ENCODE measurements around the gene COQ8B. TPM values are rescaled to one million over a fixed set of nuclear protein-coding genes. Genes with fewer than 3 reads are reported as not detected.
A peak's percentile ranks its signal among the peaks of the same experiment; 100 is the strongest.

COQ8B gene
- total RNA-seq, 1 donor from 2014 or later, result 51.1 TPM

DNA sequence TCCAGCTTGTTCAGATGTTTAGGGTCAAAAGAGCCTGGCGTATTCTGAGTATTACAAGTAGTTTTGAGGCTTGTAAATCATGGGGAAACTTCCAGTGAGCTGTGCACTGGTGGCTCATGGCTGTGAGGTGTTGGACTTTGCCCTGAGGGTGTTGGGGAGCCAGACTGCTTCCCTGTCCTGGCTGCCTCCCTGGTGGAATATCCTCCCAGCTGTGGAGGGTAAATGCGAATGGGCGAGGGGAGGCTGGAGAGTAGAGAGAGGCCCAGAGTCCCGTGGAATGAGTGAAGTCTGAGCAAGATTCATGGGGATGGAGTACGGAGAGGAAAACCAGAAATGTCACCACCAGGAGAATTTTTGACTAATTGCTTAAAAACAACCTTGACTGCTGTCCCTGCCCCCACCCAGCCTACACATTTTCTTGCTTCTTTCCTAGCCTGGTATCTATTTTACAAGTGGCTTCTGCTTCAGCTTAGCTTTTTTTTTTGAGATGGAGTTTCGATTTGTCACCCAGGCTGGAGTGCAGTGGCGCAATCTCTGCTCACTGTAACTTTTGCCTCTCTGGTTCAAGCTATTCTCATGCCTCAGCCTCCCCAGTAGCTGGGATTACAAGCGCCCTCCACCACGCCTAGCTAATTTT, 38.0 kb upstream of the COQ8B start:
- H3K36me3 ChIP-seq, result peaks cover 0 to 45% of the 10 kb centered on the region in 2 donors

DNA sequence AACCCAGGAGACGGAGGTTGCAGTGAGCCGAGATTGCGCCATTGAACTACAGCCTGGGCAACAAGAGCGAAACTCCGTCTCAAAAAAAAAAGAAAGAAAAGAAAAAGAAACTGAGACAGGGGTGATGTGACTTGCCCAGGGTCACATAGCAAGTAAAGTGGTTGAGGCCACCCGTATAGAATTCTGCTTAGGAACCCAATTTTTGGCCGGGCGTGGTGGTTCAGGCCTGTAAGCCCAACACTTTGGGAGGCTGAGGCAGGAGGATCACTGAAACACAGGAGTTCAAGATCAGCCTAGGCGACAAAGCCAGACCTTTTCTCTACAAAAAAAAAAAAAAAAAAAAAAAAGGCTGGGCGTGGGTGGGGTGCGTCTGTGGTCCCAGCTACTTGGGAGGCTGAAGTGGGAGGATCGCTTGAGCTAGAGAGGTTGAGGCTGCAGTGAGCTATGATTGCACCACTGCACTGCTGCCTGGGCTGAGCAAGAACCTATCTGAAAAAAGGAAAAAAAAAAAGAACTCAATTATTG, 35.6 kb upstream of the COQ8B start:
- Histone ChIP-seq H3K9me3 (no peaks in the 10 kb centered on the region), H3K27me3 (no peaks in the 10 kb centered on the region), H3K4me1 (peaks cover 65% of the 10 kb centered on the region), H3K4me3 (peak overlapping the region; percentile 68 to 73), H3K36me3 (peaks cover 0 to 21% of the 10 kb centered on the region in 2 donors), H3K27ac (peak overlapping the region; percentile 91)
- DNase-seq (ENCODE audit: extremely low spot score in 2 of 2), result no peak
- TF ChIP-seq POLR2AphosphoS5 (IDR thresholded peaks at IDR 0.05; ENCODE audit: insufficient read depth in 1 of 2, low read depth in 1 of 2) (no peak), POLR2A (IDR thresholded peaks at IDR 0.05) (no peak)
- TF ChIP-seq, protein P1, sequence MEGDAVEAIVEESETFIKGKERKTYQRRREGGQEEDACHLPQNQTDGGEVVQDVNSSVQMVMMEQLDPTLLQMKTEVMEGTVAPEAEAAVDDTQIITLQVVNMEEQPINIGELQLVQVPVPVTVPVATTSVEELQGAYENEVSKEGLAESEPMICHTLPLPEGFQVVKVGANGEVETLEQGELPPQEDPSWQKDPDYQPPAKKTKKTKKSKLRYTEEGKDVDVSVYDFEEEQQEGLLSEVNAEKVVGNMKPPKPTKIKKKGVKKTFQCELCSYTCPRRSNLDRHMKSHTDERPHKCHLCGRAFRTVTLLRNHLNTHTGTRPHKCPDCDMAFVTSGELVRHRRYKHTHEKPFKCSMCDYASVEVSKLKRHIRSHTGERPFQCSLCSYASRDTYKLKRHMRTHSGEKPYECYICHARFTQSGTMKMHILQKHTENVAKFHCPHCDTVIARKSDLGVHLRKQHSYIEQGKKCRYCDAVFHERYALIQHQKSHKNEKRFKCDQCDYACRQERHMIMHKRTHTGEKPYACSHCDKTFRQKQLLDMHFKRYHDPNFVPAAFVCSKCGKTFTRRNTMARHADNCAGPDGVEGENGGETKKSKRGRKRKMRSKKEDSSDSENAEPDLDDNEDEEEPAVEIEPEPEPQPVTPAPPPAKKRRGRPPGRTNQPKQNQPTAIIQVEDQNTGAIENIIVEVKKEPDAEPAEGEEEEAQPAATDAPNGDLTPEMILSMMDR (IDR thresholded peaks at IDR 0.05), result no peak
- intact Hi-C loops (cut with DNase I), result loop anchor here (10.0 kb wide), 1 partner anchor 52 kb away; no protein-coding TSS in a partner anchor

More for the DNA sequence above, 38.0 kb upstream of the COQ8B start:
- no peaks in the 10 kb centered on the region for H3K27me3 ChIP-seq
- intact Hi-C loops (cut with DNase I), result loop anchor here (10.0 kb wide), 1 partner anchor 50 kb away; no protein-coding TSS in a partner anchor
- DNase-seq (ENCODE audit: extremely low spot score in 2 of 2), result no peak
- peak overlapping the region in 1 of 2 donors; percentile 21 for H3K4me3 ChIP-seq
- no peak for TF ChIP-seq POLR2A (IDR thresholded peaks at IDR 0.05)
- TF ChIP-seq, protein P1 (IDR thresholded peaks at IDR 0.05), result no peak
- TF ChIP-seq POLR2AphosphoS5 (IDR thresholded peaks at IDR 0.05; ENCODE audit: insufficient read depth in 1 of 2, low read depth in 1 of 2), result no peak
- H3K9me3 ChIP-seq, result no peaks in the 10 kb centered on the region
- H3K27ac ChIP-seq, result peak overlapping the region; percentile 20
- H3K4me1 ChIP-seq, result peaks cover 57% of the 10 kb centered on the region

DNA sequence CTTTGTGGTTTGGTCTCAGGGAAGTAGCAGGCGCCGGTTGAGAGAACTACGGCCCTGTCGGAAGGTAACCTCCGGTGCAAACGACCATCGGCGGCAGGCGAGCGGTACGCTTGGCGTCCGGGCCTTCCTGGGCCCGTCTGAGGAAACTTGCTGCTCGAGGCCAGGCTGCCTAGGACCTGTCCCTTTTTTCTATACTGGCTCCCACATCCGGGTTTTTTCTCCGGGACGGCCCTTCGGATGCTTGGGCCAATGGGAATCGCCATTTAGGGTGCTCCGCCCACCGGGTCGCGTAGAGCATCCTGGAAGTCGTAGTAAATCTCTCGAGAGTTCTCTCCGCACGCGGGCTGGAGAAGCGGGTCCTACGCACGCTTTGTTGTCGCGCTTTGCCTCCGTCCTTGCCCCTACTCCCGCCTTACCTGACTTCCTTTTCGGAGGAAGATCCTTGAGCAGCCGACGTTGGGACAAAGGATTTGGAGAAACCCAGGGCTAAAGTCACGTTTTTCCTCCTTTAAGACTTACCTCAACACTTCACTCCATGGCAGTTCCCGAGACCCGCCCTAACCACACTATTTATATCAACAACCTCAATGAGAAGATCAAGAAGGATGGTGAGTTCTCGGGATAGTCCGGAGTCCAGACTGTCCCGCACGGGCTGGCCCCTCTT, 34.3 kb upstream of the COQ8B start, which contains the start of gene SNRPA:
Gene SNRPA (plus strand): TSS at position 330 of the 664 bp plus-strand sequence. CDS start 206 bp downstream, at position 536.
- Histone ChIP-seq H3K27ac (peak within 1 kb of the TSS; percentile 92), H3K9me3 (no peaks in the 10 kb centered on the region), H3K36me3 (peaks cover 0 to 9% of the 10 kb centered on the region in 2 donors), H3K4me1 (peaks cover 53% of the 10 kb centered on the region), H3K27me3 (no peaks in the 10 kb centered on the region), H3K4me3 (peak within 1 kb of the TSS; percentile 68 to 73)
- peak; percentile 98 to 99 for DNase-seq (ENCODE audit: extremely low spot score in 2 of 2)
- peak; percentile 82 to 91 for TF ChIP-seq POLR2AphosphoS5 (IDR thresholded peaks at IDR 0.05; ENCODE audit: insufficient read depth in 1 of 2, low read depth in 1 of 2)
- TF ChIP-seq, protein P1 (IDR thresholded peaks at IDR 0.05), result peak in 1 of 3 experiments; percentile 13
- TF ChIP-seq POLR2A (IDR thresholded peaks at IDR 0.05), result peak in 1 of 2 donors; percentile 89
- intact Hi-C loops (cut with DNase I), result loop anchor here (10.0 kb wide), 1 partner anchor 54 kb away; no protein-coding TSS in a partner anchor

DNA sequence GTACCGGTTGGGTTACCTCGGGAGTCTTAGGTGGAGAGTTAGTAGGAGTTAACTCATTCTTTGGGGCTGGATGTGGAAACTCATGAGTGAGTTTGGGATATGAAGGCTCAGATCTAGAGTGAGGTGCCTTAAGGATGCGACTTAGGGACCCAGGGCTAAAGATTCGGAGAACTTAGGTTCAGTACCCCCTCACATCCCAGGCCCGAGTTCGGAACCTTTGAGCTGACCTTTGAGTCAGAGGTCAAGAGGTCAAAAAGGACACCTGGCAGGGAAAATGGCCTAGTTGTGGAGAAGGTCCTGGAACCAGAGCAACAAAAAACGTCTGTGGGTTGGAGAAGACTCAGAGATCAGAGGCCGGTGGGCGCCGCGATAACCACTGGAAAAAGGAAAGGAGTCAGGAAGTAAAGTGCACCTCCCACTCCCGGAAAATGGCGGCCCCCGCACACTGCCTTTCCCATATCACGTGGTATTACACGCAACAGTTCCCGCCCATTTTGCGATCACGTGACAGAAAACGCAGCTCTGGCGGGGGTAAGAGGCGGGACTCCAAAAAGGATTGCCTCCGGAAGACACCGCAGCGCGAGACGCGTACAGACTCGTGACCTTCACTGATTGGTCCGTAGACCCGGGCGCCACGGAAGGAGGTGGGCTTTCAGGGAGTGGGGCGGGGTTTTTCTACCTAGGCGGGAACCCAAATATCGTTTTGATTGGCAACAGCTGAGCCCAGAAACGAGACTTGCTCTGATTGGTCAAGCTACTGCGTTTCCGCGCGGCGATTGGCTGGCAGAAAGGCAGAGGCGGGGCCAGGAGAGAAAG, 33.6 kb upstream of the COQ8B start, which contains the start of gene ACTMAP:
Gene ACTMAP (minus strand): TSS at position 420 of the 816 bp plus-strand sequence. CDS start 674 bp downstream, outside the sequence.
- H3K36me3 ChIP-seq, result peaks cover 0 to 1% of the 10 kb centered on the region in 2 donors

More for the DNA sequence above, 33.6 kb upstream of the COQ8B start, which contains the start of gene ACTMAP:
- peak; percentile 100 for DNase-seq (ENCODE audit: extremely low spot score in 2 of 2)
- TF ChIP-seq, protein P1 (IDR thresholded peaks at IDR 0.05), result no peak
- TF ChIP-seq POLR2A (IDR thresholded peaks at IDR 0.05) (peak; percentile 76 to 88), POLR2AphosphoS5 (IDR thresholded peaks at IDR 0.05; ENCODE audit: insufficient read depth in 1 of 2, low read depth in 1 of 2) (peak; percentile 63 to 93)
- intact Hi-C loops (cut with DNase I), result loop anchor here (10.0 kb wide), 1 partner anchor 55 kb away; no protein-coding TSS in a partner anchor
- Histone ChIP-seq H3K4me1 (peaks cover 45% of the 10 kb centered on the region), H3K4me3 (peak within 1 kb of the TSS; percentile 68 to 73), H3K27ac (peak within 1 kb of the TSS; percentile 92), H3K27me3 (no peaks in the 10 kb centered on the region), H3K9me3 (no peaks in the 10 kb centered on the region)
